Neural cell (in vitro differentiated cells): Measurements from ENCODE around the gene LAMB4. TPM values are rescaled to one million over a fixed set of nuclear protein-coding genes. Genes with fewer than 3 reads are reported as not detected.

Experiments used
- H2AFZ ChIP-seq: fragments of 200-600, 300-800 bp; sonication (generic), shearing (Covaris generic); 2 replicates; pipeline ENCODE4 v1.6.0; 2014; ENCODE audit warnings: low read depth, mild to moderate bottlenecking, antibody characterized with exemption, low read length, moderate library complexity
- H3F3A ChIP-seq: fragments of 200-600 bp; shearing (Covaris generic); 2 replicates; pipeline ENCODE4 v1.6.1; 2016; ENCODE audit warnings: mild to moderate bottlenecking, moderate library complexity, mixed read lengths, antibody characterized with exemption, low read length; ENCODE audit not compliant: insufficient read depth, poor library complexity, severe bottlenecking
- H3K27ac ChIP-seq: fragments of 200-600, 300-800 bp; sonication (generic), shearing (Covaris generic); 2 replicates; pipeline ENCODE4 v1.5.1; 2014; ENCODE audit warnings: mild to moderate bottlenecking, low read length, moderate library complexity
- H3K27me3 ChIP-seq: fragments of 300-800, 200-600 bp; sonication (generic), shearing (Covaris generic); 2 replicates; pipeline ENCODE4 v1.6.0; 2014; ENCODE audit warnings: mild to moderate bottlenecking, low read depth, low read length, moderate library complexity; ENCODE audit not compliant: insufficient read depth
- H3K36me3 ChIP-seq: fragments of 300-800, 200-600 bp; sonication (generic), shearing (Covaris generic); 2 replicates; pipeline ENCODE4 v1.5.1; 2014; ENCODE audit warnings: mild to moderate bottlenecking, antibody characterized with exemption, low read length, moderate library complexity; ENCODE audit not compliant: insufficient read depth
- H3K4me2 ChIP-seq: fragments of 300-800, 200-600 bp; sonication (generic), shearing (Covaris generic); 2 replicates; pipeline ENCODE4 v1.6.0; 2014; ENCODE audit warnings: mild to moderate bottlenecking, low read length
- H3K4me3 ChIP-seq: fragments of 300-800, 200-600 bp; sonication (generic), shearing (Covaris generic); 2 replicates; pipeline ENCODE4 v1.5.1; 2014; ENCODE audit warnings: mild to moderate bottlenecking, low read length, moderate library complexity
- H3K79me2 ChIP-seq: fragments of 200-600 bp; shearing (Covaris generic); replicated peaks from 2 replicates; pipeline ENCODE4 v1.6.0; 2014; ENCODE audit warnings: mild to moderate bottlenecking, low read length, moderate library complexity; ENCODE audit not compliant: insufficient read depth
- H3K9ac ChIP-seq: fragments of 300-800, 200-600 bp; sonication (generic), shearing (Covaris generic); 2 replicates; pipeline ENCODE4 v1.6.1; 2016; ENCODE audit warnings: mild to moderate bottlenecking, low read length, mixed read lengths
- H3K9me2 ChIP-seq: fragments of 200-600 bp; shearing (Covaris generic); 2 replicates; pipeline ENCODE4 v1.6.1; 2016; ENCODE audit warnings: mild to moderate bottlenecking, low read length, mixed read lengths; ENCODE audit not compliant: insufficient read depth
- H3K9me3 ChIP-seq: fragments of 200-600, 300-800 bp; sonication (generic), shearing (Covaris generic); 2 replicates; pipeline ENCODE4 v1.6.1; 2016; ENCODE audit warnings: mild to moderate bottlenecking, mixed run types, low read length, moderate library complexity, mixed read lengths
- H4K20me1 ChIP-seq: fragments of 200-600 bp; shearing (Covaris generic); 2 replicates; pipeline ENCODE4 v1.6.1; 2016; ENCODE audit warnings: mild to moderate bottlenecking, mixed run types; ENCODE audit not compliant: insufficient read depth
- EP300 ChIP-seq: fragments of 450-650 bp; conservative IDR thresholded peaks from 2 replicates; pipeline ENCODE4 v1.6.1; 2014; ENCODE audit warnings: antibody characterized with exemption, mild to moderate bottlenecking, moderate library complexity; ENCODE audit not compliant: poor library complexity, severe bottlenecking
- EZH2 ChIP-seq: fragments of 200-600, 300-800 bp; shearing (Covaris generic), sonication (generic); IDR thresholded peaks from 2 replicates; pipeline ENCODE4 v1.6.1; 2014; ENCODE audit warnings: antibody characterized with exemption, low read length, borderline replicate concordance, mild to moderate bottlenecking; ENCODE audit not compliant: insufficient read depth, poor library complexity, severe bottlenecking
- MXI1 ChIP-seq: fragments of 450-650 bp; conservative IDR thresholded peaks from 2 replicates; pipeline ENCODE4 v1.6.1; 2014; ENCODE audit warnings: antibody characterized with exemption, mild to moderate bottlenecking; ENCODE audit not compliant: poor library complexity, severe bottlenecking
- POLR2AphosphoS5 ChIP-seq: IDR thresholded peaks from 2 replicates; pipeline ENCODE4 v1.6.1; 2012
- RAD21 ChIP-seq: fragments of 450-650 bp; conservative IDR thresholded peaks from 2 replicates; pipeline ENCODE4 v1.6.1; 2014; ENCODE audit warnings: antibody characterized with exemption, mild to moderate bottlenecking, moderate library complexity
- REST ChIP-seq: IDR thresholded peaks from 2 replicates; pipeline ENCODE4 v1.6.1; 2012; ENCODE audit warnings: borderline replicate concordance
- SMC3 ChIP-seq: fragments of 450-650 bp; conservative IDR thresholded peaks from 2 replicates; pipeline ENCODE4 v1.6.1; 2014; ENCODE audit warnings: antibody characterized with exemption, mild to moderate bottlenecking, moderate library complexity; ENCODE audit not compliant: poor library complexity
- TAF1 ChIP-seq: IDR thresholded peaks from 2 replicates; pipeline ENCODE4 v1.6.1; 2012; ENCODE audit warnings: low read depth
- polyA plus RNA-seq: library from polyadenylated mRNA; depleted of rRNA; stranded (reverse); fragments of >200 nt; gene quantifications from 2 replicates; pipeline ENCODE4 v1.2.3, GENCODE V29; 2014
- TF ChIP-seq, protein P1 (sequence below): fragments of 450-650 bp; IDR thresholded peaks from 2 replicates; pipeline ENCODE4 v1.5.1; 2014; ENCODE audit warnings: antibody characterized with exemption, mild to moderate bottlenecking, moderate library complexity; ENCODE audit not compliant: poor library complexity, severe bottlenecking

The LAMB4 gene
- polyA plus RNA-seq, 1 donor from 2014 or later, result 0.16 TPM

DNA sequence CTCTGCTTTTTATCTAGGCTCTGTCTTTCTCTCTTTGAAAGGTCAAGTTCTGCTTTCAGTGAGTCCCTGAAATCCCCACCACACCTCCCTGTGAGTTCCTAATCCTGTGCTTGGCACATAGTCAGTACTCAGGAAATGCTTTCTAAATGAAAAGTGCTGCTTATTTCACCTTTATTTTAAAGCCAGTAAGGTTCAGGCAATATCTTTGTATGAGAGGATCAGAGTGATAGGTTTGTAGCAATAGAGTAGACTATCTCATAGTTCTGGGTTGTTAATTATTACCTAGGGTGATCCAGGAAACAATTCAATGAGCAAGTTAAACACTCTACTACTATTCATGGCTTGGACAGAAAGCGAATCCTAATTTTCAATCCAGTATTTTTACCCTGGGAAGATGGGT is 119.8 kb downstream of the LAMB4 start:
- H3K9me3 ChIP-seq, result no peaks in the 10 kb centered on the region
- H3K79me2 ChIP-seq, result no peaks in the 10 kb centered on the region
- no peak overlapping the region for H3K9ac ChIP-seq
- H3K9me2 ChIP-seq, result no peaks in the 10 kb centered on the region
- H3F3A ChIP-seq, result no peaks in the 10 kb centered on the region
- no peak for TF ChIP-seq SMC3
- no peak for TF ChIP-seq EP300
- TF ChIP-seq, protein P1, sequence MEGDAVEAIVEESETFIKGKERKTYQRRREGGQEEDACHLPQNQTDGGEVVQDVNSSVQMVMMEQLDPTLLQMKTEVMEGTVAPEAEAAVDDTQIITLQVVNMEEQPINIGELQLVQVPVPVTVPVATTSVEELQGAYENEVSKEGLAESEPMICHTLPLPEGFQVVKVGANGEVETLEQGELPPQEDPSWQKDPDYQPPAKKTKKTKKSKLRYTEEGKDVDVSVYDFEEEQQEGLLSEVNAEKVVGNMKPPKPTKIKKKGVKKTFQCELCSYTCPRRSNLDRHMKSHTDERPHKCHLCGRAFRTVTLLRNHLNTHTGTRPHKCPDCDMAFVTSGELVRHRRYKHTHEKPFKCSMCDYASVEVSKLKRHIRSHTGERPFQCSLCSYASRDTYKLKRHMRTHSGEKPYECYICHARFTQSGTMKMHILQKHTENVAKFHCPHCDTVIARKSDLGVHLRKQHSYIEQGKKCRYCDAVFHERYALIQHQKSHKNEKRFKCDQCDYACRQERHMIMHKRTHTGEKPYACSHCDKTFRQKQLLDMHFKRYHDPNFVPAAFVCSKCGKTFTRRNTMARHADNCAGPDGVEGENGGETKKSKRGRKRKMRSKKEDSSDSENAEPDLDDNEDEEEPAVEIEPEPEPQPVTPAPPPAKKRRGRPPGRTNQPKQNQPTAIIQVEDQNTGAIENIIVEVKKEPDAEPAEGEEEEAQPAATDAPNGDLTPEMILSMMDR, result no peak
- TF ChIP-seq MXI1, result no peak
- no peak for TF ChIP-seq POLR2AphosphoS5
- no peak for TF ChIP-seq REST
- TF ChIP-seq RAD21, result no peak
- no peak for TF ChIP-seq EZH2
- TF ChIP-seq TAF1, result no peak
- H3K36me3 ChIP-seq, result no peaks in the 10 kb centered on the region
- no peak overlapping the region for H3K27ac ChIP-seq
- no peaks in the 10 kb centered on the region for H4K20me1 ChIP-seq
- no peak overlapping the region for H3K4me2 ChIP-seq
- no peak overlapping the region for H3K4me3 ChIP-seq
- H3K27me3 ChIP-seq, result peaks cover 22% of the 10 kb centered on the region
- H2AFZ ChIP-seq, result no peak overlapping the region

DNA sequence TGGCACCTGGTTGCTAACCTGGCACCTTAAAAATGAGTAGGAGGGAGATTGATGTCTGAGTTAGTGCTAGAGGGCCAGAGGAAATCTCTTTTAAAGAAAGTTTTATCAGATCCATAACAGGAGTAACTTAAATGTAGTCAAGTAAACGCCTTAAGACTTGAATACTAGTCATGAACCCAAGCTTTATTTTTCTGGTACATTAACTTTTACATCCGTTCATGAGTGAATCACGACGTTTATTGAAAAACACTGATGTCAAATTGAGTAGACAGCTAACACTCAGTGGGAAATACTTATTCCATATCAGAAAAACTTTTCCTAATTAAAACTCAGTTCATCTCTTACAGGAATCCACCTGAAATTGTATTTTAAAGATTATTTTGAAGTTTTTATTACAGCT is 120.3 kb downstream of the LAMB4 start:
- no peak overlapping the region for H2AFZ ChIP-seq
- no peaks in the 10 kb centered on the region for H3K36me3 ChIP-seq
- no peaks in the 10 kb centered on the region for H3F3A ChIP-seq
- H3K9ac ChIP-seq, result no peak overlapping the region
- no peak for TF ChIP-seq POLR2AphosphoS5
- H4K20me1 ChIP-seq, result no peaks in the 10 kb centered on the region
- H3K9me2 ChIP-seq, result no peaks in the 10 kb centered on the region
- no peak overlapping the region for H3K27ac ChIP-seq
- no peak overlapping the region for H3K4me3 ChIP-seq
- peaks cover 27% of the 10 kb centered on the region for H3K27me3 ChIP-seq
- H3K79me2 ChIP-seq, result no peaks in the 10 kb centered on the region
- H3K9me3 ChIP-seq, result no peaks in the 10 kb centered on the region
- H3K4me2 ChIP-seq, result no peak overlapping the region

DNA sequence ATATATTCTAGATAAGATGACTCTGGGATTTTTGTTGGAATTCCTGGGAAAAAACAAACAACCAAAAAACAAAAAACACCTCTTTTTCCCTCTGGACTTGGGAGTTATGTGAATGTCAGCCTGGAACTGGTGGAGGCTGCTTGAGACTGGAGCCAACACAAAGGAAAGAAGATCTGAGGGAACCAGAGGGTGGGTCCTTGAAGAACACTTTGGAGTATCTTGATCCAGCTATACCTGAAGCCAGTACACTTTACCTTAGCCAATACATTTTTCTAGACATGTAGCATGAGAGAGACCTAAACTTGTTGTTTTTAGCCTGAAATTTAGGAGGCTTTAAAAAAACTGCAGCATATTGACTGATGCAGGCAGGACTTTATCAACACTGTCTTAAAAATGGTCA is 121.3 kb downstream of the LAMB4 start:
- peaks cover 37% of the 10 kb centered on the region for H3K27me3 ChIP-seq
- no peaks in the 10 kb centered on the region for H4K20me1 ChIP-seq
- no peak overlapping the region for H3K27ac ChIP-seq
- no peak overlapping the region for H3K4me2 ChIP-seq
- no peak for TF ChIP-seq TAF1
- TF ChIP-seq, protein P1, result no peak
- no peak for TF ChIP-seq POLR2AphosphoS5
- TF ChIP-seq EZH2, result no peak
- TF ChIP-seq SMC3, result no peak
- no peak for TF ChIP-seq EP300
- TF ChIP-seq MXI1, result no peak
- no peak for TF ChIP-seq REST
- no peak for TF ChIP-seq RAD21
- no peaks in the 10 kb centered on the region for H3K9me3 ChIP-seq
- H3K4me3 ChIP-seq, result no peak overlapping the region
- no peaks in the 10 kb centered on the region for H3K36me3 ChIP-seq
- no peak overlapping the region for H3K9ac ChIP-seq
- H3K9me2 ChIP-seq, result no peaks in the 10 kb centered on the region
- no peaks in the 10 kb centered on the region for H3F3A ChIP-seq
- no peak overlapping the region for H2AFZ ChIP-seq
- H3K79me2 ChIP-seq, result no peaks in the 10 kb centered on the region
